PC-9 (cell line): ENCODE measurements around the gene TAC3. TPM values are rescaled to one million over a fixed set of nuclear protein-coding genes. Genes with fewer than 3 reads are reported as not detected.

Source experiments
- BruUV-seq: library from RNA; stranded (reverse); fragments of 400-500 nt; replicated peaks from 2 replicates; lab custom pipeline; 2021; lab: Mats Ljungman, UMichigan
- CTCF ChIA-PET: fragments of 300-600 bp; sonication (Branson Sonifier 250); formaldehyde crosslinking; loops from one replicate; lab custom pipeline; 2022; ENCODE audit warnings: antibody characterized with exemption; lab: Charles Lee
- POLR2A ChIA-PET: fragments of 300-600 bp; sonication (Branson Sonifier 250); formaldehyde crosslinking; loops from one replicate; lab custom pipeline; 2022; ENCODE audit warnings: antibody characterized with exemption; ENCODE audit not compliant: unreplicated experiment; lab: Charles Lee
- DNase-seq, 2 experiments: peaks; one replicate each; pipeline versions ENCODE4 v3.0.0 to v3.0.0-alpha.2; 2015 to 2022; ENCODE audit warnings: mixed read lengths in 1 of 2
- H2AFZ ChIP-seq: fragments of 200-600 bp; sonication (generic); 2 replicates; pipeline ENCODE4 v1.8.1; 2017; ENCODE audit warnings: antibody characterized with exemption
- H3F3A ChIP-seq: fragments of 200-600 bp; sonication (generic); 2 replicates; pipeline ENCODE4 v1.8.1; 2017; ENCODE audit warnings: antibody characterized with exemption, mild to moderate bottlenecking, low read depth; ENCODE audit not compliant: insufficient read depth
- H3K27ac ChIP-seq: fragments of 200-600 bp; sonication (generic); 2 replicates; pipeline ENCODE4 v1.6.1; 2016; ENCODE audit warnings: mixed run types
- H3K27me3 ChIP-seq: fragments of 200-600 bp; sonication (generic); 2 replicates; pipeline ENCODE4 v1.6.1; 2016; ENCODE audit warnings: low read depth, mixed run types; ENCODE audit not compliant: insufficient read depth
- H3K36me3 ChIP-seq: fragments of 200-600 bp; sonication (generic); 2 replicates; pipeline ENCODE4 v1.6.1; 2016; ENCODE audit warnings: low read depth, mixed run types
- H3K4me1 ChIP-seq: fragments of 200-600 bp; sonication (generic); replicated peaks from 2 replicates; pipeline ENCODE4 v1.6.1; 2016; ENCODE audit warnings: mixed run types; ENCODE audit not compliant: insufficient read depth
- H3K4me2 ChIP-seq: fragments of 200-600 bp; sonication (generic); 2 replicates; pipeline ENCODE4 v1.6.1; 2017; ENCODE audit warnings: mixed run types
- H3K4me3 ChIP-seq: fragments of 200-600 bp; sonication (generic); 2 replicates; pipeline ENCODE4 v1.6.1; 2016; ENCODE audit warnings: mixed run types
- H3K79me2 ChIP-seq: fragments of 200-600 bp; sonication (generic); 2 replicates; pipeline ENCODE4 v1.6.1; 2017; ENCODE audit warnings: low read depth, mixed run types
- H3K9me2 ChIP-seq: fragments of 200-600 bp; sonication (generic); 2 replicates; pipeline ENCODE4 v1.8.1; 2017; ENCODE audit warnings: mild to moderate bottlenecking; ENCODE audit not compliant: insufficient read depth
- H3K9me3 ChIP-seq: fragments of 200-600 bp; sonication (generic); 2 replicates; pipeline ENCODE4 v1.8.1; 2016; ENCODE audit warnings: low read depth; ENCODE audit not compliant: insufficient read depth
- H4K20me1 ChIP-seq: fragments of 200-600 bp; sonication (generic); 2 replicates; pipeline ENCODE4 v1.8.1; 2017; ENCODE audit not compliant: insufficient read depth
- EZH2 ChIP-seq: fragments of 200-600 bp; sonication (generic); IDR thresholded peaks from 2 replicates; pipeline ENCODE4 v1.8.0; 2017; ENCODE audit warnings: antibody characterized with exemption, low read depth
- intact Hi-C: fragments of 100-400 bp; cut with micrococcal nuclease; formaldehyde crosslinking; loops from one replicate; pipeline ENCODE4 v1.10.0; 2022; ENCODE audit not compliant: unreplicated experiment
- total RNA-seq: library from RNA; stranded (reverse); gene quantifications from 2 replicates; pipeline ENCODE4 v1.2.3, GENCODE V29; 2021
- TF ChIP-seq, protein P1 (sequence below): fragments of 200-600 bp; sonication (generic); conservative IDR thresholded peaks from 2 replicates; pipeline ENCODE4 v1.6.1; 2017; ENCODE audit warnings: mixed run types, antibody characterized with exemption, mild to moderate bottlenecking, moderate library complexity

Gene TAC3
- total RNA-seq, 1 experiment from 2014 or later, result not detected

DNA sequence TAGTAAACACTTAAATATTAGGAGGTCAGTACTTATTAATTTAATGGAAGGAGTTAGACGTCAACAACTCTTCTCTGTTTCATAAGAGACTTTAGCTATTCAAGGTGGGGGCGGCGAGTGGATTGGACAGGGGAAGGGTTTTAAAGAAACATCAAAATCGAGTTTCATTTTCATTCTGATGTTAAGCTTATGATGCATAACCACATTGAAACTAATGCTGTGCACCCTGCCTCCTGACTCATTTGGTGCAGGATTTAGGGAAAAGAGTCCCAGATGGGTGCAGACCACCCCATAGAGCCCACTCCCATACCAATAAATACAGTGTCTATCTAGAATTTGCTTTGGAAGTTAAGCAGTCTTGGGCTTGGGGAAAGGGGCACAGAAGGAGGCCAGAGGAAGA lies 17.3 kb downstream of the TAC3 start:
- peaks cover 11% of the 10 kb centered on the region; the same call in 1 of the 2 replicates for H4K20me1 ChIP-seq
- H3F3A ChIP-seq, result 0 out of 2 replicates have a peak, but pooled peaks cover 6% of the 10 kb centered on the region
- H3K4me3 ChIP-seq, result no peak overlapping the region
- H2AFZ ChIP-seq, result no peak overlapping the region
- no TSS peak for BruUV-seq
- CTCF ChIA-PET, result no interaction called here
- no peak overlapping the region for H3K27ac ChIP-seq
- no peak for TF ChIP-seq EZH2
- TF ChIP-seq, protein P1, sequence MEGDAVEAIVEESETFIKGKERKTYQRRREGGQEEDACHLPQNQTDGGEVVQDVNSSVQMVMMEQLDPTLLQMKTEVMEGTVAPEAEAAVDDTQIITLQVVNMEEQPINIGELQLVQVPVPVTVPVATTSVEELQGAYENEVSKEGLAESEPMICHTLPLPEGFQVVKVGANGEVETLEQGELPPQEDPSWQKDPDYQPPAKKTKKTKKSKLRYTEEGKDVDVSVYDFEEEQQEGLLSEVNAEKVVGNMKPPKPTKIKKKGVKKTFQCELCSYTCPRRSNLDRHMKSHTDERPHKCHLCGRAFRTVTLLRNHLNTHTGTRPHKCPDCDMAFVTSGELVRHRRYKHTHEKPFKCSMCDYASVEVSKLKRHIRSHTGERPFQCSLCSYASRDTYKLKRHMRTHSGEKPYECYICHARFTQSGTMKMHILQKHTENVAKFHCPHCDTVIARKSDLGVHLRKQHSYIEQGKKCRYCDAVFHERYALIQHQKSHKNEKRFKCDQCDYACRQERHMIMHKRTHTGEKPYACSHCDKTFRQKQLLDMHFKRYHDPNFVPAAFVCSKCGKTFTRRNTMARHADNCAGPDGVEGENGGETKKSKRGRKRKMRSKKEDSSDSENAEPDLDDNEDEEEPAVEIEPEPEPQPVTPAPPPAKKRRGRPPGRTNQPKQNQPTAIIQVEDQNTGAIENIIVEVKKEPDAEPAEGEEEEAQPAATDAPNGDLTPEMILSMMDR, result no peak
- POLR2A ChIA-PET, result no interaction called here
- no peaks in the 10 kb centered on the region for H3K9me2 ChIP-seq
- no peak for DNase-seq
- 0 out of 2 replicates have a peak, but pooled peaks cover 8% of the 10 kb centered on the region for H3K36me3 ChIP-seq
- H3K79me2 ChIP-seq, result peaks cover 11% of the 10 kb centered on the region; the same call in 1 of the 2 replicates
- intact Hi-C loops, result no loop called here
- no peaks in the 10 kb centered on the region for H3K27me3 ChIP-seq
- H3K4me2 ChIP-seq, result no peak overlapping the region
- no peaks in the 10 kb centered on the region for H3K9me3 ChIP-seq
- H3K4me1 ChIP-seq, result no peaks in the 10 kb centered on the region

DNA sequence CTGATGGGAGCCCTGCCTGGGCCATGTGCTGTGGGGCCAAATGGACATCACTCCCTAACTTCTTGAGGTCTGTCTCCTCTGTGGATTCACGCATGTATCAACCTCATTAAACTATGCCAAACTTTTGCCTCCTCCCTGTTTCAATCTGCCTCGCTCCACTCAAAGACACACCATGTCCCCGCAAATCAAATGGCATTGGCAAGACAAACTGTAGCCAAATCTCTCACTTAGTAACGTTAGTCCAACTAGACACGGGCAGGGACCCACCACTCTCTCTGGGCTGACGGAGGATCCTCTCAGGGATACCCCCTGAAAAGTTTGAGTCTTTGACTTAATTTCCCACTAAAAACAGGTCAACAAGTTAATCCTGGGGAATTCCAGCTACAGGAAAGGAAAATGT lies 18.0 kb downstream of the TAC3 start:
- no peak for DNase-seq
- Histone ChIP-seq H3K4me1 (no peaks in the 10 kb centered on the region), H3K27ac (no peak overlapping the region), H3F3A (0 out of 2 replicates have a peak, but pooled peaks cover 6% of the 10 kb centered on the region), H3K4me2 (no peak overlapping the region), H3K4me3 (no peak overlapping the region), H2AFZ (no peak overlapping the region), H3K79me2 (peaks cover 11% of the 10 kb centered on the region; the same call in 1 of the 2 replicates), H3K27me3 (no peaks in the 10 kb centered on the region), H3K9me2 (no peaks in the 10 kb centered on the region), H3K36me3 (0 out of 2 replicates have a peak, but pooled peaks cover 8% of the 10 kb centered on the region), H3K9me3 (no peaks in the 10 kb centered on the region), H4K20me1 (peaks cover 11% of the 10 kb centered on the region; the same call in 1 of the 2 replicates)
- no peak for TF ChIP-seq EZH2
- TF ChIP-seq, protein P1, result no peak
- CTCF ChIA-PET, result no interaction called here
- intact Hi-C loops, result no loop called here
- POLR2A ChIA-PET, result no interaction called here
- BruUV-seq, result no TSS peak

DNA sequence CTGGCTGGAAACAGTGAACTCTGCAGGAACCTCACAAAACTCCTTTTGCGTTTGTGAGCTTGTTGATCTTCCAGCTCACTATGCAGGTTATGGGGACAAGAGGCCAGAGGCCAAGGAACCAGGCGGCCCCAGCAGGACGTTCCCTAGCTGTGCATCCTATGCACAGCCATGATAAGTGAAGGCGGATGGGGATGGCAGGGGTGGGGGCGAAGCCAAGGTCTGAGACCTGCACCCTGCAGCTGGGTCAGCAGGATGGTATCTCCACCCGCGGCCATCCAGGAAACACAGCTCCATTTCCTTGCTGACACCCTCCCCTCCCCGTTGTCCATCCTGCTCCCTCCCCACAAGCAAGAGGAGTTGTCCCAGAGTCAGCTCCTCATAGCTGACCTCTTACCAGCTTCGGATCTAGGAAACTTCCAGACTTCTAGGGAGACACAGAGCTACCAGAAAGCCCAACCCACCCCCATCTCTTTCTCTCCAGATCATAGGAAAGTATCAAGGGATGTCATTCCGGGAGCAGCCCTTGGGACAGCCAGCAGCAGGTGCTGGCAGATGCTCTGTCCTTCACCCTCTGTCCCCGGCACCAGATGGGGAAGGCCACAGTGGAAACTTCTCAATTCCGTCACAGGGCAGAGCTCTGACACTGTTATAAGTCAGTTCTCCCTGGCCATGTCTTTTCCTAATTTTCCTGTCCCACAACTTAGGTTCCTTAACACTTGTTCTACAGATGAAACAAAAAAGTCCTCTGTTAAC lies 19.4 kb downstream of the TAC3 start:
- Histone ChIP-seq H3K36me3 (0 out of 2 replicates have a peak, but pooled peaks cover under 1% of the 10 kb centered on the region), H3K4me1 (no peaks in the 10 kb centered on the region), H3K79me2 (peaks cover 9% of the 10 kb centered on the region; the same call in 1 of the 2 replicates), H3F3A (0 out of 2 replicates have a peak, but pooled peaks cover 6% of the 10 kb centered on the region), H2AFZ (no peak overlapping the region), H3K4me2 (no peak overlapping the region), H3K27ac (no peak overlapping the region), H3K27me3 (no peaks in the 10 kb centered on the region), H3K9me3 (no peaks in the 10 kb centered on the region), H3K9me2 (no peaks in the 10 kb centered on the region), H4K20me1 (peaks cover 8% of the 10 kb centered on the region; the same call in 1 of the 2 replicates), H3K4me3 (no peak overlapping the region)
- intact Hi-C loops, result no loop called here
- no peak for TF ChIP-seq EZH2
- TF ChIP-seq, protein P1, result no peak
- ChIA-PET POLR2A (interaction anchor here (1.0 kb wide), 1 partner anchor 87 kb away, joined by 3 read pairs; no protein-coding TSS in a partner anchor), CTCF (interaction anchor here (0.6 to 0.8 kb wide), 2 partner anchors 115 to 802 kb away, joined by 5 to 6 read pairs; no protein-coding TSS in a partner anchor)
- no peak for DNase-seq
- BruUV-seq, result no TSS peak
